Measurements from ENCODE around the gene TENT4A. TPM values are rescaled to one million over a fixed set of nuclear protein-coding genes. Genes with fewer than 3 reads are reported as not detected.

TENT4A gene
- total RNA-seq, 1 experiment from 2014 or later = 29.6 TPM

- BruUV-seq (replicated peaks) = no TSS peak
- TF ChIP-seq POLR2AphosphoS5 (IDR thresholded peaks at IDR 0.05; ENCODE audit: low read depth, low read length) (no peak), TCF7L2 (IDR thresholded peaks at IDR 0.05; ENCODE audit: low read depth, low read length) (no peak), SIN3A (IDR thresholded peaks at IDR 0.05; ENCODE audit: borderline replicate concordance, insufficient read depth, low read depth, low read length) (no peak), REST (IDR thresholded peaks at IDR 0.05; ENCODE audit: insufficient read depth in 1 of 2, low read depth in 2 of 2, low read length in 1 of 2) (no peak)
- TF ChIP-seq, protein P1, sequence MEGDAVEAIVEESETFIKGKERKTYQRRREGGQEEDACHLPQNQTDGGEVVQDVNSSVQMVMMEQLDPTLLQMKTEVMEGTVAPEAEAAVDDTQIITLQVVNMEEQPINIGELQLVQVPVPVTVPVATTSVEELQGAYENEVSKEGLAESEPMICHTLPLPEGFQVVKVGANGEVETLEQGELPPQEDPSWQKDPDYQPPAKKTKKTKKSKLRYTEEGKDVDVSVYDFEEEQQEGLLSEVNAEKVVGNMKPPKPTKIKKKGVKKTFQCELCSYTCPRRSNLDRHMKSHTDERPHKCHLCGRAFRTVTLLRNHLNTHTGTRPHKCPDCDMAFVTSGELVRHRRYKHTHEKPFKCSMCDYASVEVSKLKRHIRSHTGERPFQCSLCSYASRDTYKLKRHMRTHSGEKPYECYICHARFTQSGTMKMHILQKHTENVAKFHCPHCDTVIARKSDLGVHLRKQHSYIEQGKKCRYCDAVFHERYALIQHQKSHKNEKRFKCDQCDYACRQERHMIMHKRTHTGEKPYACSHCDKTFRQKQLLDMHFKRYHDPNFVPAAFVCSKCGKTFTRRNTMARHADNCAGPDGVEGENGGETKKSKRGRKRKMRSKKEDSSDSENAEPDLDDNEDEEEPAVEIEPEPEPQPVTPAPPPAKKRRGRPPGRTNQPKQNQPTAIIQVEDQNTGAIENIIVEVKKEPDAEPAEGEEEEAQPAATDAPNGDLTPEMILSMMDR (IDR thresholded peaks at IDR 0.05) = no peak
- Histone ChIP-seq H3K9me3 (ENCODE audit: control insufficient read depth, insufficient read depth, low read depth, low read length) (no peaks in the 10 kb centered on the region), H3K27ac (ENCODE audit: low read length) (no peak overlapping the region), H3K27me3 (ENCODE audit: control insufficient read depth, insufficient read depth, low read length) (no peaks in the 10 kb centered on the region), H3K36me3 (ENCODE audit: control insufficient read depth, insufficient read depth, low read length) (no peaks in the 10 kb centered on the region), H3K4me3 (ENCODE audit: low read depth in 2 of 2, low read length in 2 of 2) (no peak overlapping the region), H3K4me1 (ENCODE audit: control insufficient read depth, insufficient read depth, low read length) (no peaks in the 10 kb centered on the region)
- in situ Hi-C loops (cut with HindIII; ENCODE audit: low pct_unique_long_range_greater_than_20kb, low sequenced_read_pairs) (no loop called here), intact Hi-C loops (cut with micrococcal nuclease; ENCODE audit: unreplicated experiment) (no loop called here)
- POLR2A ChIA-PET = no interaction called here
- DNase-seq (ENCODE audit: low read depth, low spot score) (no peak), ATAC-seq (no peak)
- CTCF ChIA-PET = no interaction called here
These were observed 34.8 kb upstream of the TENT4A start for GRCh38 chr5:6678385-6678784.

DNA sequence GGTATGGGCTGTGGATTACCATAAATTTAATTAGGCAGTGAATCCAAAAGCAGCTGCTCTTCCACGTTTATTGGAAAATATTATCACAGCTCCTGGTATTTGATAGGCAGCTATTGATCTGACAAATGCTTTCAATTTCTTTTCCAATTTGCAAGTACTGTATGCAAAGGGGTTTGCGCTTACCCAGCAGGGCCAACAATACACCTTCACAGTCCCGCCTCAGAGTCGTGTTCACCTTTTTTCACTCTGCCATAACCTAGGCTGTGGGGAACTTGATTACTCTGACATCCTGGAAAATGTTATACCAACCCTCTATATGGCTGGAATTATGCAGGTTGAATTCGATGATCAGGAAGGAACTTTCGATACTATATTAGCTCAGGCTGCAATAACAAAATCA lies 32.3 kb upstream of the TENT4A start:
- in situ Hi-C loops (cut with HindIII; ENCODE audit: low pct_unique_long_range_greater_than_20kb, low sequenced_read_pairs) = no loop called here
- POLR2A ChIA-PET = no interaction called here

More for the DNA sequence above, 32.3 kb upstream of the TENT4A start:
- BruUV-seq (replicated peaks) = no TSS peak
- CTCF ChIA-PET = interaction anchor here (0.7 kb wide), 1 partner anchor 15 kb away, joined by 17 read pairs; no protein-coding TSS in a partner anchor
- ATAC-seq = no peak
- 0 out of 2 replicates have a peak, but pooled peaks cover 3% of the 10 kb centered on the region for H3K27me3 ChIP-seq (ENCODE audit: control insufficient read depth, insufficient read depth, low read length)
- H3K9me3 ChIP-seq (ENCODE audit: control insufficient read depth, insufficient read depth, low read depth, low read length) = no peaks in the 10 kb centered on the region
- no peak overlapping the region for H3K4me3 ChIP-seq (ENCODE audit: low read depth in 2 of 2, low read length in 2 of 2)
- intact Hi-C loops (cut with micrococcal nuclease; ENCODE audit: unreplicated experiment) = no loop called here
- H3K27ac ChIP-seq (ENCODE audit: low read length) = no peak overlapping the region
- TF ChIP-seq SIN3A (IDR thresholded peaks at IDR 0.05; ENCODE audit: borderline replicate concordance, insufficient read depth, low read depth, low read length) (no peak), REST (IDR thresholded peaks at IDR 0.05; ENCODE audit: insufficient read depth in 1 of 2, low read depth in 2 of 2, low read length in 1 of 2) (no peak), TCF7L2 (IDR thresholded peaks at IDR 0.05; ENCODE audit: low read depth, low read length) (no peak), POLR2AphosphoS5 (IDR thresholded peaks at IDR 0.05; ENCODE audit: low read depth, low read length) (no peak)
- TF ChIP-seq, protein P1 (IDR thresholded peaks at IDR 0.05) = no peak
- no peaks in the 10 kb centered on the region for H3K36me3 ChIP-seq (ENCODE audit: control insufficient read depth, insufficient read depth, low read length)
- DNase-seq (ENCODE audit: low read depth, low spot score) = no peak
- H3K4me1 ChIP-seq (ENCODE audit: control insufficient read depth, insufficient read depth, low read length) = no peaks in the 10 kb centered on the region
